ENCODE results near the gene LPP.
"Not testable (repeated sequence)": the region's sequence is repeated elsewhere in the genome, so short reads cannot be mapped to it uniquely, and the experiment has no call there.

Gene LPP

GRCh38 chr3:188154014-188154808 lies at the start of gene LPP:
TSS of gene LPP (plus strand) at chr3:188154157. CDS start at chr3:188406121, 251,964 bp downstream.
- DNase-seq = peak; percentile 29 to 65 (median 52)

- DNase-seq = no peak
These were observed 48.0 kb upstream of the LPP start for GRCh38 chr3:188106006-188106405.

GRCh38 chr3:188106454-188106853 lies 47.5 kb upstream of the LPP start:
- DNase-seq = no peak

GRCh38 chr3:188106887-188107830 lies 46.8 kb upstream of the LPP start:
- no peak for DNase-seq

- no peak for DNase-seq
These were observed 45.1 kb upstream of the LPP start for GRCh38 chr3:188108703-188109412.

- no peak for DNase-seq
These were observed 42.9 kb upstream of the LPP start for GRCh38 chr3:188111002-188111584.

GRCh38 chr3:188113756-188114155 lies 40.2 kb upstream of the LPP start:
- no peak for DNase-seq

- no peak for DNase-seq
These were observed 34.1 kb upstream of the LPP start for GRCh38 chr3:188119846-188120245.

GRCh38 chr3:188122571-188123169 lies 31.3 kb upstream of the LPP start:
- DNase-seq = no peak

- no peak for DNase-seq
These were observed 30.6 kb upstream of the LPP start for GRCh38 chr3:188123170-188123905.

GRCh38 chr3:188124184-188124583 lies 29.8 kb upstream of the LPP start:
- DNase-seq = no peak

- DNase-seq = no peak
These were observed 28.9 kb upstream of the LPP start for GRCh38 chr3:188125076-188125475.

- no peak for DNase-seq
These were observed 27.7 kb upstream of the LPP start for GRCh38 chr3:188126276-188126675.

- no peak for DNase-seq
These were observed 27.0 kb upstream of the LPP start for GRCh38 chr3:188126934-188127333.

- no peak for DNase-seq
These were observed 25.1 kb upstream of the LPP start for GRCh38 chr3:188128905-188129304.

- DNase-seq = not testable (repeated sequence)
These were observed 22.9 kb upstream of the LPP start for GRCh38 chr3:188131023-188131422.

- DNase-seq = no peak
These were observed 20.7 kb upstream of the LPP start for GRCh38 chr3:188133219-188133618.

GRCh38 chr3:188133646-188134045 lies 20.3 kb upstream of the LPP start:
- DNase-seq = no peak

GRCh38 chr3:188134079-188134478 lies 19.9 kb upstream of the LPP start:
- no peak for DNase-seq

- no peak for DNase-seq
These were observed 19.1 kb upstream of the LPP start for GRCh38 chr3:188134856-188135255.

- no peak for DNase-seq
These were observed 18.7 kb upstream of the LPP start for GRCh38 chr3:188135271-188135670.

GRCh38 chr3:188137051-188137450 lies 16.9 kb upstream of the LPP start:
- DNase-seq = no peak
